Measurements from ENCODE around the gene PRDM15. TPM values are rescaled to one million over a fixed set of nuclear protein-coding genes. Genes with fewer than 3 reads are reported as not detected.
A peak's percentile ranks its signal among the peaks of the same experiment; 100 is the strongest.

PRDM15 gene
- polyA plus RNA-seq, 3 donors = 0.19 to 19.0 (median 0.74) TPM

DNA sequence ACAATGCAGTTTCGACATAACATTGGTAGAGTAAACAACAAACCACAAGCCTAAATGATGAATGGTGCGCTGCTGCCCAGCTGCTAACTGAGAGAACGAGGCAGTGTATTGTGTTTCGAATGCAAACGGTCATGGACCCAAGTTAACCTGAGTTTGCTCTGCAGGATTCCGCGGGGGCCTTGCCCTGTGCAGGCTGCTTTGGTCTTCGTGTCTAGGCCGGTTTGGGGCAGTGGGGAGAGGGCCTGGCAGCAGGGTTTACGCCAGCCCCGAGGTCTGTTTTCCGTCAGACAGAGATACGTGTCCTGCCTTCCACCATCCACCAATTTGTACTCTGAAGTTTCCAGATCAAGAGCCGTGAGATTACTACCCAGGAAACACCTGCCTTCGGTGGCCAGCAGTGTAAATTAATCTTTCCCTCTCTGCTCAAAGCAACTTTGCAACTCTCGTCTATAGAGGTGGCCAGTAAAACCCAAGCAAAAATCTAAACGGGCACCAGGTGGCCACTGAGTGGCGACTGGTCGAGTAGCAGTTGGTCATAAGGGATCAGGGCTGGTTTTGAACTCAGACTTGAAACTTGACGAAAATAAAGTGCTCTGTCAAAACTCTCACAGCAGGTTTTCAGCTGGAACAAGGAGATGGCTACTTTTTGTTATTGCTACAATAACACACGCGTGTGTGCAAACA is 6.3 kb upstream of the PRDM15 start:
- 9% methylated on average over 12 of the region's 22 CpGs for whole genome bisulfite sequencing (ENCODE audit: insufficient coverage)
- peaks cover 0 to 14% of the 10 kb centered on the region in 2 donors for H3K36me3 ChIP-seq (replicated peaks in 1 of 2; ENCODE audit: control insufficient read depth in 1 of 2, insufficient read depth in 2 of 2, low read length in 2 of 2)
- no peak overlapping the region for H3K4me3 ChIP-seq (replicated peaks in 1 of 3; ENCODE audit: low read depth in 2 of 3, low read length in 3 of 3)
- H4K20me1 ChIP-seq (ENCODE audit: insufficient read depth, low read length) = no peaks in the 10 kb centered on the region
- H3K4me1 ChIP-seq (ENCODE audit: control insufficient read depth in 1 of 2, insufficient read depth in 2 of 2, low read length in 2 of 2) = peaks cover 0 to 6% of the 10 kb centered on the region in 2 donors
- peaks cover 6 to 9% of the 10 kb centered on the region in 2 donors for H3K36me3 Mint-ChIP-seq
- H2AFZ ChIP-seq (ENCODE audit: insufficient read depth, low read depth, low read length, poor library complexity, severe bottlenecking) = no peak overlapping the region
- no peak overlapping the region for H3K27ac ChIP-seq (ENCODE audit: low read depth in 1 of 2, low read length in 2 of 2)
- H3K79me2 ChIP-seq (ENCODE audit: insufficient read depth, low read length) = no peaks in the 10 kb centered on the region
- TF ChIP-seq CTCF (IDR thresholded peaks at IDR 0.05) = peak; percentile 11
- H3K9ac ChIP-seq (ENCODE audit: insufficient read depth, low read length, poor library complexity, severe bottlenecking) = no peak overlapping the region
- no peaks in the 10 kb centered on the region for H3K27me3 ChIP-seq (ENCODE audit: control insufficient read depth in 2 of 2, insufficient read depth in 2 of 2, low read length in 2 of 2)
- no peak for DNase-seq
- intact Hi-C loops (cut with micrococcal nuclease) = loop anchor here in 1 of 2 donors (5.0 kb wide), 1 partner anchor 232 kb away; no protein-coding TSS in a partner anchor
- peaks cover 2 to 8% (median 2%) of the 10 kb centered on the region in 3 donors for H3K27me3 Mint-ChIP-seq (ENCODE audit: low read depth in 3 of 3)
- H3K27ac Mint-ChIP-seq = peak overlapping the region in 1 of 7 donors; percentile 33
- H3K4me1 Mint-ChIP-seq = peaks cover 16% of the 10 kb centered on the region
- peak overlapping the region; percentile 3 to 23 for H3K4me3 Mint-ChIP-seq
- H3K9me3 ChIP-seq (replicated peaks in 1 of 2; ENCODE audit: control insufficient read depth in 1 of 2, insufficient read depth in 1 of 2, low read length in 2 of 2) = no peaks in the 10 kb centered on the region
- H3K4me2 ChIP-seq (replicated peaks; ENCODE audit: extremely low read depth, low read length, poor library complexity, severe bottlenecking) = no peak overlapping the region
- no peaks in the 10 kb centered on the region for H3K9me3 Mint-ChIP-seq

DNA sequence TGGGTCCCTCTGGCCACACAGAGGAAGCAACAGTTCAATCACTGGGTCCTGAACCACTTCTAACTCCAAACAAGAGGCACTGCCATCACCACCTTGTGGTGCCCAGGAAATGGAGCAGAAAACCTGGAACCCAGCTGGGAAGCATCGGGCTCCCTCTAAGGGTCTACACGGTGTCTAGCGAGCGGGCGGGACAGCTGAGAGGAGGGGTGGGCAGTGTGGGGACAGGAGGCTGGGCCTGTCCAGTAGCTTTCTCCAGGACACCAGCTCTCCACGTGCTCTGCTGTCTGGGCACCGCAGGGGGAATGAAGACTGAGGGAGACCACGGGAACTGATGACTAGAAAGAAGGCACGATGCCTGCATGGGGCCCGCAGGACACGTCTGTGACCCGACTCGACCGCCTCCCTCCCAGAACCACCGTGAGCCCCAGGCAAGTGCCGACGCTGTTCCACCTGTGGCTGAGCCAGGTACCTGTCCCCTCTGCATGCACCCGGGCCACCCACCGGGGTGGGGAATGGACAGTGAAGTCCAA is 5.4 kb upstream of the PRDM15 start:
- Histone ChIP-seq H3K4me1 (ENCODE audit: control insufficient read depth in 1 of 2, insufficient read depth in 2 of 2, low read length in 2 of 2) (peaks cover 7 to 11% of the 10 kb centered on the region in 2 donors), H3K36me3 (replicated peaks in 1 of 2; ENCODE audit: control insufficient read depth in 1 of 2, insufficient read depth in 2 of 2, low read length in 2 of 2) (peaks cover 0 to 14% of the 10 kb centered on the region in 2 donors), H3K4me2 (replicated peaks; ENCODE audit: extremely low read depth, low read length, poor library complexity, severe bottlenecking) (no peak overlapping the region), H3K27ac (ENCODE audit: low read depth in 1 of 2, low read length in 2 of 2) (no peak overlapping the region), H2AFZ (ENCODE audit: insufficient read depth, low read depth, low read length, poor library complexity, severe bottlenecking) (no peak overlapping the region), H4K20me1 (ENCODE audit: insufficient read depth, low read length) (no peaks in the 10 kb centered on the region), H3K27me3 (ENCODE audit: control insufficient read depth in 2 of 2, insufficient read depth in 2 of 2, low read length in 2 of 2) (no peaks in the 10 kb centered on the region), H3K9me3 (replicated peaks in 1 of 2; ENCODE audit: control insufficient read depth in 1 of 2, insufficient read depth in 1 of 2, low read length in 2 of 2) (no peaks in the 10 kb centered on the region), H3K79me2 (ENCODE audit: insufficient read depth, low read length) (no peaks in the 10 kb centered on the region), H3K9ac (ENCODE audit: insufficient read depth, low read length, poor library complexity, severe bottlenecking) (no peak overlapping the region), H3K4me3 (replicated peaks in 1 of 3; ENCODE audit: low read depth in 2 of 3, low read length in 3 of 3) (no peak overlapping the region)
- Mint-ChIP-seq H3K4me3 (no peak overlapping the region), H3K27ac (no peak overlapping the region), H3K4me1 (peaks cover 21% of the 10 kb centered on the region), H3K9me3 (no peaks in the 10 kb centered on the region), H3K36me3 (peaks cover 6 to 9% of the 10 kb centered on the region in 2 donors), H3K27me3 (ENCODE audit: low read depth in 3 of 3) (peaks cover 2 to 8% (median 2%) of the 10 kb centered on the region in 3 donors)
- no peak for DNase-seq
- intact Hi-C loops (cut with micrococcal nuclease) = loop anchor here in 1 of 2 donors (5.0 kb wide), 1 partner anchor 233 kb away; no protein-coding TSS in a partner anchor
- WGBS (ENCODE audit: insufficient coverage) = 96% methylated on average over 17 of the region's 19 CpGs
- no peak for TF ChIP-seq CTCF (IDR thresholded peaks at IDR 0.05)
